ENCODE data around the gene ACOT2.

ACOT2 gene

GRCh38 chr14:73620268-73620667, 51.3 kb downstream of the ACOT2 start:
- no peak for DNase-seq

DNA sequence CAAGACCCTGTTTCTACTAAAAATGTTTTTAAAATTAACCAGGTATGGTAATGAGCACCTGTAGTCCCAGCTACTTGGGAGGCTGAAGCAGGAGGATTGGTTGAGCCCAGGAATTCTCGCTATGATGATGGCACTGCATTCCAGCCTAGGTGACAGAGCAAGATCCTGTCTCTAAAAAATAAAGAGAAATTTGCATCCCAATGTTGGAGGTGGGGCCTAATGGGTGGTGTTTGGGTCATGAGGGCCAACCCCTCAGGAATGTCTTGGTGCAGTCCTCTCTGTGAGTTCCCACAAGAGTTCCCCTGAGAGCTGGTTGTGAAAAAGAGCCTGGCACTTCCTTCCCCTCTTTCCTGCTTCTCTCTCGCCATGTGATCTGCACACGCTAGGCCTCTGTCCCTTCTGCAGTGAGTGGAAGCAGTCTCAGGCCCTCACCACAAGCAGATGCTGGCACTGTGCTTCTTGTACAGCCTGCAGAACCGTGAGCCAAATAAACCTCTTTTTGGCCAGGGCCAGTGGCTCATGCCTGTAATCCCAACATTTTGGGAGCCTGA, 54.6 kb downstream of the ACOT2 start:
- no peak for DNase-seq
